SK-N-SH (cell line): Measurements from ENCODE around the gene ABCF3. TPM values are rescaled to one million over a fixed set of nuclear protein-coding genes. Genes with fewer than 3 reads are reported as not detected.

ENCODE experiments used
- CTCF ChIA-PET: fragments of 300-600, 350-600 bp; formaldehyde crosslinking; extraction: SDS; loops from one replicate; lab custom pipeline; 2021; lab: Yijun Ruan, JAX
- POLR2A ChIA-PET: fragments of 350-600 bp; sonication (Branson Sonifier 250); formaldehyde crosslinking; extraction: SDS; loops from one replicate; lab custom pipeline; 2020; ENCODE audit warnings: antibody characterized with exemption, inconsistent platforms; lab: Yijun Ruan, JAX
- DNase-seq: peaks from one replicate; pipeline ENCODE4 v3.0.0; 2012
- H2AFZ ChIP-seq: fragments of 200-600 bp; sonication (generic); 2 replicates; pipeline ENCODE4 v1.8.1; 2016; ENCODE audit warnings: antibody characterized with exemption, mild to moderate bottlenecking, low read depth
- H3F3A ChIP-seq: fragments of 200-600 bp; sonication (generic); replicated peaks from 2 replicates; pipeline ENCODE3; 2016; ENCODE audit warnings: antibody characterized with exemption, mild to moderate bottlenecking; ENCODE audit not compliant: insufficient read depth
- H3K27ac ChIP-seq, 2 experiments: fragments of 200-500 bp in 1 of 2; fragments of 200-600 bp in 1 of 2; sonication (Bioruptor generic) in 1 of 2; sonication (generic), shearing (Covaris generic) in 1 of 2; 2 replicates each; pipeline versions ENCODE4 v1.5.1 to v1.6.1; 2014 to 2016; ENCODE audit warnings: low read depth in 2 of 2, inconsistent platforms in 1 of 2, low read length in 1 of 2, mild to moderate bottlenecking in 1 of 2, mixed read lengths in 1 of 2
- H3K27me3 ChIP-seq: fragments of 200-600 bp; sonication (generic), shearing (Covaris generic); 2 replicates; pipeline ENCODE4 v1.6.1; 2016; ENCODE audit warnings: mixed run types; ENCODE audit not compliant: insufficient read depth
- H3K36me3 ChIP-seq, 2 experiments: fragments of 200-500 bp in 1 of 2; fragments of 200-600 bp in 1 of 2; sonication (Bioruptor generic) in 1 of 2; sonication (generic) in 1 of 2; replicated peaks in 1 of 2; 2 replicates each; pipeline versions ENCODE3 to v1.5.1; 2014 to 2016; ENCODE audit warnings: low read length in 1 of 2, mild to moderate bottlenecking in 1 of 2; ENCODE audit not compliant: insufficient read depth in 2 of 2, control insufficient read depth in 1 of 2
- H3K4me1 ChIP-seq, 2 experiments: fragments of 200-500 bp in 1 of 2; fragments of 200-600 bp in 1 of 2; sonication (Bioruptor generic) in 1 of 2; sonication (generic), shearing (Covaris generic) in 1 of 2; 2 replicates each; pipeline versions ENCODE4 v1.5.1 to v1.6.1; 2014 to 2016; ENCODE audit warnings: low read depth in 1 of 2, low read length in 1 of 2, mixed run types in 1 of 2; ENCODE audit not compliant: insufficient read depth in 2 of 2, control insufficient read depth in 1 of 2
- H3K4me2 ChIP-seq: fragments of 200-600 bp; sonication (generic), shearing (Covaris generic); 2 replicates; pipeline ENCODE4 v1.6.1; 2017; ENCODE audit warnings: mixed run types
- H3K4me3 ChIP-seq, 2 experiments: fragments of 200-500 bp in 1 of 2; fragments of 200-600 bp in 1 of 2; sonication (Bioruptor generic) in 1 of 2; sonication (generic), shearing (Covaris generic) in 1 of 2; 2 replicates each; pipeline versions ENCODE4 v1.5.1 to v1.8.1; 2014 to 2016; ENCODE audit warnings: low read depth in 2 of 2, inconsistent platforms in 1 of 2, low read length in 1 of 2, mild to moderate bottlenecking in 1 of 2, mixed read lengths in 1 of 2, moderate library complexity in 1 of 2
- H3K79me2 ChIP-seq: fragments of 200-600 bp; sonication (generic); 2 replicates; pipeline ENCODE4 v1.8.1; 2017; ENCODE audit warnings: mild to moderate bottlenecking; ENCODE audit not compliant: insufficient read depth
- H3K9ac ChIP-seq: fragments of 200-600 bp; sonication (generic); 2 replicates; pipeline ENCODE4 v1.6.1; 2017; ENCODE audit warnings: mixed run types
- H3K9me2 ChIP-seq: fragments of 200-600 bp; sonication (generic); 2 replicates; pipeline ENCODE4 v1.6.1; 2017; ENCODE audit warnings: mixed run types
- H3K9me3 ChIP-seq: fragments of 200-600 bp; sonication (generic); 2 replicates; pipeline ENCODE4 v1.6.1; 2017; ENCODE audit warnings: mixed run types, mild to moderate bottlenecking, moderate library complexity
- H4K20me1 ChIP-seq: fragments of 200-600 bp; sonication (generic); 2 replicates; pipeline ENCODE4 v1.6.1; 2017; ENCODE audit warnings: mild to moderate bottlenecking, mixed run types; ENCODE audit not compliant: insufficient read depth
- CHD2 ChIP-seq: fragments of 150-350 bp; IDR thresholded peaks from 2 replicates; pipeline ENCODE4 v1.6.1; 2018; ENCODE audit warnings: low read length; ENCODE audit not compliant: partially characterized antibody
- CTCF ChIP-seq: fragments of 200-600 bp; sonication (generic); IDR thresholded peaks from 2 replicates; pipeline ENCODE4 v1.6.1; 2017; ENCODE audit warnings: antibody characterized with exemption, mild to moderate bottlenecking, moderate library complexity
- GABPA ChIP-seq: IDR thresholded peaks from 2 replicates; pipeline ENCODE4 v1.4.0; 2012; ENCODE audit warnings: low read depth, mild to moderate bottlenecking
- IRF3 ChIP-seq: fragments of 150-350 bp; IDR thresholded peaks from 2 replicates; pipeline ENCODE4 v1.6.1; 2016; ENCODE audit warnings: mild to moderate bottlenecking, low read depth, low read length
- JUND ChIP-seq: IDR thresholded peaks from 2 replicates; pipeline ENCODE4 v1.4.0; 2012
- MAX ChIP-seq: IDR thresholded peaks from 2 replicates; pipeline ENCODE4 v1.4.0; 2012; ENCODE audit warnings: low read depth
- NFIC ChIP-seq: IDR thresholded peaks from 2 replicates; pipeline ENCODE4 v1.4.0; 2012; ENCODE audit warnings: borderline replicate concordance
- NRF1 ChIP-seq: IDR thresholded peaks from 2 replicates; pipeline ENCODE4 v1.6.1; 2012; ENCODE audit warnings: low read depth, mild to moderate bottlenecking, low read length
- PBX3 ChIP-seq: IDR thresholded peaks from 2 replicates; pipeline ENCODE4; 2012
- RAD21 ChIP-seq: IDR thresholded peaks from 2 replicates; pipeline ENCODE4 v1.6.1; 2012; ENCODE audit warnings: mild to moderate bottlenecking, low read length
- RCOR1 ChIP-seq: fragments of 150-350 bp; IDR thresholded peaks from 2 replicates; pipeline ENCODE4 v1.6.1; 2017; ENCODE audit warnings: antibody characterized with exemption, low read length
- REST ChIP-seq: IDR thresholded peaks from 2 replicates; pipeline ENCODE4 v1.6.1; 2012; ENCODE audit warnings: mild to moderate bottlenecking, low read depth, low read length, moderate library complexity
- SIN3A ChIP-seq: IDR thresholded peaks from 2 replicates; pipeline ENCODE4 v1.6.1; 2012; ENCODE audit warnings: low read depth, mild to moderate bottlenecking, low read length, moderate library complexity, borderline replicate concordance
- TEAD4 ChIP-seq: IDR thresholded peaks from 2 replicates; pipeline ENCODE4 v1.4.0; 2012; ENCODE audit warnings: mild to moderate bottlenecking, borderline replicate concordance; ENCODE audit not compliant: insufficient read depth
- USF1 ChIP-seq: IDR thresholded peaks from 2 replicates; pipeline ENCODE4 v1.4.0; 2012; ENCODE audit warnings: low read depth, borderline replicate concordance
- YY1 ChIP-seq: IDR thresholded peaks from 2 replicates; pipeline ENCODE4 v1.4.0; 2012; ENCODE audit warnings: low read depth, mild to moderate bottlenecking
- ZBTB33 ChIP-seq: IDR thresholded peaks from 2 replicates; pipeline ENCODE4 v1.4.0; 2012; ENCODE audit warnings: low read depth, borderline replicate concordance
- WGBS: methylation state at CpG from one replicate; pipeline ENCODE4 v1.1.6; 2017; ENCODE audit warnings: low lambda C conversion rate; 5-methylcytosine and 5-hydroxymethylcytosine counted together
- polyA plus RNA-seq, 3 experiments: library from polyadenylated mRNA; depleted of rRNA; stranded (reverse); fragments of >200 nt; gene quantifications; 2 replicates each; pipeline ENCODE4 v1.2.3, GENCODE V29; 2012

The ABCF3 gene
- polyA plus RNA-seq, 1 of the 3 experiments (the other 2 are of a cell fraction), result 55.6 TPM

GRCh38 chr3:184140436-184140835 is 45.6 kb upstream of the ABCF3 start:
- peaks cover 60% of the 10 kb centered on the region for H3K79me2 ChIP-seq
- CTCF ChIA-PET, result no interaction called here
- DNase-seq, result no peak
- TF ChIP-seq ZBTB33 (no peak), NRF1 (no peak), JUND (no peak), RCOR1 (no peak), CTCF (no peak), YY1 (no peak), CHD2 (no peak), MAX (no peak), RAD21 (no peak), PBX3 (no peak), GABPA (no peak), USF1 (no peak), TEAD4 (no peak), SIN3A (no peak), REST (no peak), IRF3 (no peak), NFIC (no peak)
- no peak overlapping the region for H3K27ac ChIP-seq
- H4K20me1 ChIP-seq, result no peaks in the 10 kb centered on the region
- H3K4me3 ChIP-seq, result no peak overlapping the region
- no peak overlapping the region for H3K9ac ChIP-seq
- H3K27me3 ChIP-seq, result no peaks in the 10 kb centered on the region
- H3K9me3 ChIP-seq, result no peaks in the 10 kb centered on the region
- peaks cover 0 to 8% of the 10 kb centered on the region in 2 experiments; a peak in 1 of 4 replicates for H3K4me1 ChIP-seq
- no peak overlapping the region for H3K4me2 ChIP-seq
- H3K36me3 ChIP-seq, result peaks cover 37 to 63% of the 10 kb centered on the region in 2 experiments
- no peaks in the 10 kb centered on the region for H3K9me2 ChIP-seq
- POLR2A ChIA-PET, result no interaction called here
- H3F3A ChIP-seq, result no peaks in the 10 kb centered on the region
- H2AFZ ChIP-seq, result no peak overlapping the region
- WGBS, result 96% methylated on average over 10 of the region's 10 CpGs
